HCT116 (cell line): ENCODE data around the gene ZZZ3. TPM values are rescaled to one million over a fixed set of nuclear protein-coding genes. Genes with fewer than 3 reads are reported as not detected.

Experiments
- ATAC-seq: fragments of 200-7000 bp; cut with Tn5 transposase; 2 replicates; pipeline ENCODE4 v1.9.1; 2020; ENCODE audit warnings: mild to moderate bottlenecking, moderate library complexity
- BruUV-seq: library from RNA; stranded (reverse); fragments of 400-500 nt; replicated peaks from 2 replicates; lab custom pipeline; 2021; lab: Mats Ljungman, UMichigan
- CTCF ChIA-PET: fragments of 300-600 bp; sonication (Branson Sonifier 250); formaldehyde crosslinking; loops from one replicate; lab custom pipeline; 2021; ENCODE audit warnings: antibody characterized with exemption; lab: Charles Lee
- POLR2A ChIA-PET: fragments of 300-600, 350-600 bp; sonication (Branson Sonifier 250); formaldehyde crosslinking; loops from one replicate; lab custom pipeline; 2021; ENCODE audit warnings: antibody characterized with exemption; lab: Charles Lee
- RAD21 ChIA-PET, 2 experiments: fragments of 300-600 bp; sonication (Branson Sonifier 250); formaldehyde crosslinking; loops; one replicate each; lab custom pipeline; 2023; ENCODE audit warnings: low total read pairs in 2 of 2; ENCODE audit not compliant: uncharacterized antibody in 2 of 2, unreplicated experiment in 2 of 2, low non-redundant PET in 1 of 2; lab: Charles Lee
- DNase-seq: peaks from one replicate; pipeline ENCODE4 v3.0.0-alpha.2; 2010; ENCODE audit warnings: low read depth, low spot score
- H2AFZ ChIP-seq: fragments of 200-600 bp; shearing (Covaris generic), sonication (generic); 2 replicates; pipeline ENCODE4 v1.6.1; 2017; ENCODE audit warnings: low read depth, mixed run types, mixed read lengths, antibody characterized with exemption, low read length; ENCODE audit not compliant: poor library complexity, severe bottlenecking
- H3K27ac ChIP-seq: 2 replicates; pipeline ENCODE4 v1.5.1; 2012; ENCODE audit warnings: low read depth, low read length
- H3K27me3 ChIP-seq: fragments of 200-600 bp; sonication (generic); 2 replicates; pipeline ENCODE4 v1.6.1; 2016; ENCODE audit warnings: mixed run types, low read length, mixed read lengths; ENCODE audit not compliant: insufficient read depth
- H3K36me3 ChIP-seq, 2 experiments: fragments of 200-500 bp in 1 of 2; fragments of 200-600 bp in 1 of 2; sonication (Bioruptor generic) in 1 of 2; sonication (generic) in 1 of 2; 2 replicates each; pipeline versions ENCODE4 v1.5.1 to v1.6.1; 2014 to 2016; ENCODE audit warnings: low read length in 2 of 2, inconsistent platforms in 1 of 2, mixed read lengths in 1 of 2, mixed run types in 1 of 2; ENCODE audit not compliant: insufficient read depth in 2 of 2, control insufficient read depth in 1 of 2
- H3K4me1 ChIP-seq, 2 experiments: fragments of 200-600 bp in 1 of 2; sonication (generic) in 1 of 2; 2 replicates each; pipeline versions ENCODE4 v1.5.1 to v1.6.1; 2012 to 2017; ENCODE audit warnings: low read length in 2 of 2, inconsistent platforms in 1 of 2, mild to moderate bottlenecking in 1 of 2, mixed read lengths in 1 of 2, mixed run types in 1 of 2, moderate library complexity in 1 of 2; ENCODE audit not compliant: insufficient read depth in 2 of 2, control insufficient read depth in 1 of 2
- H3K4me2 ChIP-seq: fragments of 200-600 bp; sonication (generic); 2 replicates; pipeline ENCODE4 v1.6.1; 2017; ENCODE audit warnings: mixed run types, low read length, mixed read lengths
- H3K4me3 ChIP-seq, 2 experiments: fragments of 200-600 bp in 1 of 2; sonication (generic) in 1 of 2; replicated peaks in 1 of 2; 2 replicates each; pipeline ENCODE4 v1.5.1; 2011 to 2016; ENCODE audit warnings: low read length in 2 of 2, control low read depth in 1 of 2, low read depth in 1 of 2, mild to moderate bottlenecking in 1 of 2, mixed read lengths in 1 of 2, mixed run types in 1 of 2
- H3K79me2 ChIP-seq: fragments of 200-600 bp; sonication (generic); 2 replicates; pipeline ENCODE4 v1.6.1; 2017; ENCODE audit warnings: mild to moderate bottlenecking, mixed run types, low read length, moderate library complexity, mixed read lengths; ENCODE audit not compliant: insufficient read depth
- H3K9ac ChIP-seq: fragments of 200-600 bp; sonication (generic); 2 replicates; pipeline ENCODE4 v1.6.1; 2016; ENCODE audit warnings: low read length, mixed read lengths
- H3K9me2 ChIP-seq: fragments of 200-600 bp; sonication (generic), shearing (Covaris generic); 2 replicates; pipeline ENCODE4 v1.6.1; 2017; ENCODE audit warnings: mixed run types, mild to moderate bottlenecking, moderate library complexity; ENCODE audit not compliant: insufficient read depth
- H3K9me3 ChIP-seq, 2 experiments: fragments of 200-500 bp in 1 of 2; fragments of 200-600 bp in 1 of 2; sonication (Bioruptor generic) in 1 of 2; sonication (generic) in 1 of 2; 2 replicates each; pipeline ENCODE4 v1.6.1; 2014 to 2017; ENCODE audit warnings: low read length in 2 of 2, mixed read lengths in 2 of 2, inconsistent platforms in 1 of 2, low read depth in 1 of 2, mild to moderate bottlenecking in 1 of 2, mixed run types in 1 of 2, moderate library complexity in 1 of 2; ENCODE audit not compliant: control insufficient read depth in 1 of 2, insufficient read depth in 1 of 2
- H4K20me1 ChIP-seq: fragments of 200-600 bp; sonication (generic), shearing (Covaris generic); 2 replicates; pipeline ENCODE4 v1.6.1; 2017; ENCODE audit warnings: mixed run types, mild to moderate bottlenecking, moderate library complexity; ENCODE audit not compliant: insufficient read depth
- CBX3 ChIP-seq: IDR thresholded peaks from 2 replicates; pipeline ENCODE4 v1.6.1; 2012; ENCODE audit warnings: low read depth
- CEBPB ChIP-seq: IDR thresholded peaks from 2 replicates; pipeline ENCODE4 v1.6.1; 2012; ENCODE audit warnings: low read depth
- EGR1 ChIP-seq: IDR thresholded peaks from 2 replicates; pipeline ENCODE4 v1.6.1; 2012; ENCODE audit warnings: low read depth
- ELF1 ChIP-seq: IDR thresholded peaks from 2 replicates; pipeline ENCODE4 v1.6.1; 2012; ENCODE audit warnings: low read depth, borderline replicate concordance
- EZH2 ChIP-seq: fragments of 200-600 bp; sonication (generic); IDR thresholded peaks from 2 replicates; pipeline ENCODE4 v1.6.1; 2017; ENCODE audit warnings: antibody characterized with exemption, mixed run types
- EZH2phosphoT487 ChIP-seq: fragments of 200-600 bp; IDR thresholded peaks from 2 replicates; pipeline ENCODE4 v1.6.1; 2018; ENCODE audit warnings: antibody characterized with exemption, borderline replicate concordance
- FOSL1 ChIP-seq: IDR thresholded peaks from 2 replicates; pipeline ENCODE4 v1.6.1; 2012; ENCODE audit warnings: low read depth
- JUND ChIP-seq: IDR thresholded peaks from 2 replicates; pipeline ENCODE4 v1.6.1; 2012
- POLR2A ChIP-seq: IDR thresholded peaks from 2 replicates; pipeline ENCODE4 v1.7.0; 2011; ENCODE audit warnings: borderline replicate concordance; ENCODE audit not compliant: insufficient read depth, insufficient read length; ENCODE audit errors: extremely low read depth
- RAD21 ChIP-seq: IDR thresholded peaks from 2 replicates; pipeline ENCODE4 v1.6.1; 2012; ENCODE audit warnings: low read depth, mild to moderate bottlenecking
- SIN3A ChIP-seq: IDR thresholded peaks from 2 replicates; pipeline ENCODE4 v1.6.1; 2012; ENCODE audit warnings: low read depth
- SP1 ChIP-seq: IDR thresholded peaks from 2 replicates; pipeline ENCODE4 v1.6.1; 2012; ENCODE audit warnings: low read depth
- SRF ChIP-seq: IDR thresholded peaks from 2 replicates; pipeline ENCODE4 v1.6.1; 2012; ENCODE audit warnings: low read depth
- TCF7L2 ChIP-seq: IDR thresholded peaks from 2 replicates; pipeline ENCODE4 v1.7.0; 2011; ENCODE audit warnings: borderline replicate concordance, inconsistent platforms; ENCODE audit not compliant: insufficient read depth, insufficient read length; ENCODE audit errors: extremely low read depth
- ZBTB33 ChIP-seq: IDR thresholded peaks from 2 replicates; pipeline ENCODE4 v1.6.1; 2011; ENCODE audit warnings: mild to moderate bottlenecking, low read length, moderate library complexity; ENCODE audit not compliant: insufficient replicate concordance; ENCODE audit errors: extremely low read depth
- ZFX ChIP-seq: fragments of 450-650 bp; IDR thresholded peaks from 2 replicates; pipeline ENCODE4 v1.6.1; 2017
- ZNF274 ChIP-seq: fragments of 200-500 bp; sonication (Bioruptor generic); IDR thresholded peaks from 2 replicates; pipeline ENCODE4 v1.6.1; 2014; ENCODE audit warnings: mild to moderate bottlenecking, low read depth, low read length, inconsistent platforms
- intact Hi-C: fragments of 100-400 bp; cut with micrococcal nuclease; formaldehyde crosslinking; loops from 2 replicates; pipeline ENCODE4 v1.10.0; 2022
- total RNA-seq: library from RNA; stranded (reverse); gene quantifications from one replicate; pipeline ENCODE4 v1.2.1, GENCODE V29; 2021; ENCODE audit not compliant: unreplicated experiment
- TF ChIP-seq, protein P1 (sequence below): IDR thresholded peaks from 2 replicates; pipeline ENCODE4 v1.6.1; 2012
- TF ChIP-seq, protein P2 (sequence below), 3 experiments: fragments of 200-600 bp in 1 of 3; sonication (generic) in 1 of 3; IDR thresholded peaks in 2 of 3; conservative IDR thresholded peaks in 1 of 3; 2 replicates each; pipeline ENCODE4 v1.5.1; 2012 to 2017; ENCODE audit warnings: low read depth in 2 of 3, low read length in 2 of 3, antibody characterized with exemption in 1 of 3, borderline replicate concordance in 1 of 3, control low read depth in 1 of 3, mild to moderate bottlenecking in 1 of 3, mixed read lengths in 1 of 3, mixed run types in 1 of 3, moderate library complexity in 1 of 3; ENCODE audit not compliant: insufficient read depth in 1 of 3
- TF ChIP-seq, protein P3 (sequence below): IDR thresholded peaks from 2 replicates; pipeline ENCODE4 v1.6.1; 2012

Gene ZZZ3
- total RNA-seq, 1 experiment from 2014 or later = 48.9 TPM

GRCh38 chr1:77642196-77642595, 40.3 kb downstream of the ZZZ3 start:
- Histone ChIP-seq H3K9me3 (no peaks in the 10 kb centered on the region), H3K4me3 (no peak overlapping the region), H4K20me1 (0 out of 2 replicates have a peak, but pooled peaks cover 8% of the 10 kb centered on the region), H3K4me1 (peaks cover 0 to 8% of the 10 kb centered on the region in 2 experiments; a peak in 1 of 4 replicates), H3K9ac (no peak overlapping the region), H3K4me2 (no peak overlapping the region), H3K36me3 (no peaks in the 10 kb centered on the region; a peak in 1 of 4 replicates), H3K9me2 (no peaks in the 10 kb centered on the region), H3K79me2 (peaks cover 95% of the 10 kb centered on the region), H3K27me3 (no peaks in the 10 kb centered on the region), H2AFZ (no peak overlapping the region), H3K27ac (no peak overlapping the region)
- ChIA-PET POLR2A (no interaction called here), CTCF (no interaction called here), RAD21 (no interaction called here)
- DNase-seq = no peak
- intact Hi-C loops = no loop called here
- no TSS peak for BruUV-seq
- TF ChIP-seq ZBTB33 = no peak
- TF ChIP-seq, protein P1, sequence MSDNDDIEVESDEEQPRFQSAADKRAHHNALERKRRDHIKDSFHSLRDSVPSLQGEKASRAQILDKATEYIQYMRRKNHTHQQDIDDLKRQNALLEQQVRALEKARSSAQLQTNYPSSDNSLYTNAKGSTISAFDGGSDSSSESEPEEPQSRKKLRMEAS = no peak
- TF ChIP-seq JUND = no peak
- no peak for TF ChIP-seq SRF
- TF ChIP-seq EZH2phosphoT487 = no peak
- TF ChIP-seq ZFX = no peak
- no peak for TF ChIP-seq TCF7L2
- no peak for TF ChIP-seq CBX3
- no peak for TF ChIP-seq POLR2A
- TF ChIP-seq ELF1 = no peak
- TF ChIP-seq RAD21 = no peak
- TF ChIP-seq, protein P2, sequence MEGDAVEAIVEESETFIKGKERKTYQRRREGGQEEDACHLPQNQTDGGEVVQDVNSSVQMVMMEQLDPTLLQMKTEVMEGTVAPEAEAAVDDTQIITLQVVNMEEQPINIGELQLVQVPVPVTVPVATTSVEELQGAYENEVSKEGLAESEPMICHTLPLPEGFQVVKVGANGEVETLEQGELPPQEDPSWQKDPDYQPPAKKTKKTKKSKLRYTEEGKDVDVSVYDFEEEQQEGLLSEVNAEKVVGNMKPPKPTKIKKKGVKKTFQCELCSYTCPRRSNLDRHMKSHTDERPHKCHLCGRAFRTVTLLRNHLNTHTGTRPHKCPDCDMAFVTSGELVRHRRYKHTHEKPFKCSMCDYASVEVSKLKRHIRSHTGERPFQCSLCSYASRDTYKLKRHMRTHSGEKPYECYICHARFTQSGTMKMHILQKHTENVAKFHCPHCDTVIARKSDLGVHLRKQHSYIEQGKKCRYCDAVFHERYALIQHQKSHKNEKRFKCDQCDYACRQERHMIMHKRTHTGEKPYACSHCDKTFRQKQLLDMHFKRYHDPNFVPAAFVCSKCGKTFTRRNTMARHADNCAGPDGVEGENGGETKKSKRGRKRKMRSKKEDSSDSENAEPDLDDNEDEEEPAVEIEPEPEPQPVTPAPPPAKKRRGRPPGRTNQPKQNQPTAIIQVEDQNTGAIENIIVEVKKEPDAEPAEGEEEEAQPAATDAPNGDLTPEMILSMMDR (IDR thresholded peaks at IDR 0.05 in 2 of 3, conservative IDR thresholded peaks at IDR 0.05 in 1 of 3; ENCODE audit: borderline replicate concordance in 1 of 3, insufficient read depth in 1 of 3, low read depth in 2 of 3, low read length in 2 of 3) = no peak
- TF ChIP-seq, protein P3, sequence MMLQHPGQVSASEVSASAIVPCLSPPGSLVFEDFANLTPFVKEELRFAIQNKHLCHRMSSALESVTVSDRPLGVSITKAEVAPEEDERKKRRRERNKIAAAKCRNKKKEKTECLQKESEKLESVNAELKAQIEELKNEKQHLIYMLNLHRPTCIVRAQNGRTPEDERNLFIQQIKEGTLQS = no peak
- no peak for TF ChIP-seq EZH2
- no peak for TF ChIP-seq FOSL1
- TF ChIP-seq SP1 = no peak
- TF ChIP-seq SIN3A = no peak
- no peak for TF ChIP-seq EGR1
- TF ChIP-seq CEBPB = no peak
- TF ChIP-seq ZNF274 = no peak
- no peak for ATAC-seq
